Neural progenitor cell (in vitro differentiated cells): Measurements from ENCODE around the gene CITED4.

Source experiments
- EZH2 ChIP-seq: fragments of 200-600 bp; sonication (generic); IDR thresholded peaks from 2 replicates; pipeline ENCODE4 v1.6.1; 2017; ENCODE audit warnings: antibody characterized with exemption, mild to moderate bottlenecking, moderate library complexity
- EZH2phosphoT487 ChIP-seq: fragments of 200-600 bp; sonication (generic); IDR thresholded peaks from 2 replicates; pipeline ENCODE4 v1.6.1; 2017; ENCODE audit warnings: antibody characterized with exemption
- TF ChIP-seq, protein P1 (sequence below): fragments of 200-600 bp; sonication (generic); IDR thresholded peaks from 2 replicates; pipeline ENCODE4 v1.5.1; 2017; ENCODE audit warnings: antibody characterized with exemption, mild to moderate bottlenecking

DNA sequence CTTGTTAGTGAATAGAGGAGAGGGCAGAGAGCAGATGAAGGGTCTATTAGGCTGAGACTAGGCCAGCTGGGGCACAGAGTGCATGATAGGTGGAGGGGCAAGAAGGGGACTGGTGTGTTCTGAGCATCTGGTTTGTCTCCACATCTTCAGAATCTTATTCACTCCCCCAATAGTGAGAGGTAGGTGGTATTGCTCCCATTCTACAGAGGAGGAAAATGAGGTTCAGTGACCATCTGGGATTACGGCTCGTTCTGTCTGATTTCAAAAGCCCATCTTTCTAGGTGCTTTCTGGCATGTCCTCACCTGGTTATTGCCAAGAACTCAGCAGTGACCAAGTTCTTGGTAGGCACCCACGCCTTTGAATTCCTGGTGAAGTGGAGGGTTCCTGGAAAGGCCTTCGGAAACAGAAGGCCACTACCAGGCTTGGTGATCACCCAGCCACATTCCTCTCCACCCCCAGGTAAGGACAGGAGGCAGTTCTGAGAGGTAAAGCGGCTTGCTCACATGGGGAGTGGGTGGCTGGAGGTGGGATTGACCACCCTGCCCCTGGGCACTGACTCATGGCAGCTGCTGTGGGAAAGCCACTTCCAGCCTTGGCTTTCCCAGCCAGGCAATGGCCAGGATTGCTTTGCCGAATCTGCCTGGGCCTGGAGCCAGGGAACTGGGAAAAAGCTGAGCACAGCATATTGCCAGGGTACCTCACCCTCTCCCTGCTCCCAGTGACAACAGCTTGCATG lies 18.8 kb upstream of the CITED4 start:
- TF ChIP-seq, protein P1, sequence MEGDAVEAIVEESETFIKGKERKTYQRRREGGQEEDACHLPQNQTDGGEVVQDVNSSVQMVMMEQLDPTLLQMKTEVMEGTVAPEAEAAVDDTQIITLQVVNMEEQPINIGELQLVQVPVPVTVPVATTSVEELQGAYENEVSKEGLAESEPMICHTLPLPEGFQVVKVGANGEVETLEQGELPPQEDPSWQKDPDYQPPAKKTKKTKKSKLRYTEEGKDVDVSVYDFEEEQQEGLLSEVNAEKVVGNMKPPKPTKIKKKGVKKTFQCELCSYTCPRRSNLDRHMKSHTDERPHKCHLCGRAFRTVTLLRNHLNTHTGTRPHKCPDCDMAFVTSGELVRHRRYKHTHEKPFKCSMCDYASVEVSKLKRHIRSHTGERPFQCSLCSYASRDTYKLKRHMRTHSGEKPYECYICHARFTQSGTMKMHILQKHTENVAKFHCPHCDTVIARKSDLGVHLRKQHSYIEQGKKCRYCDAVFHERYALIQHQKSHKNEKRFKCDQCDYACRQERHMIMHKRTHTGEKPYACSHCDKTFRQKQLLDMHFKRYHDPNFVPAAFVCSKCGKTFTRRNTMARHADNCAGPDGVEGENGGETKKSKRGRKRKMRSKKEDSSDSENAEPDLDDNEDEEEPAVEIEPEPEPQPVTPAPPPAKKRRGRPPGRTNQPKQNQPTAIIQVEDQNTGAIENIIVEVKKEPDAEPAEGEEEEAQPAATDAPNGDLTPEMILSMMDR: no peak
- TF ChIP-seq EZH2phosphoT487 (no peak), EZH2 (no peak)
